GM12878 (cell line): ENCODE results near the gene STEAP4. TPM values are rescaled to one million over a fixed set of nuclear protein-coding genes. Genes with fewer than 3 reads are reported as not detected.

Source experiments
- ATAC-seq: fragments of 200-7000 bp; cut with Tn5 transposase; 3 replicates; pipeline ENCODE4 v1.9.1; 2020; ENCODE audit warnings: mild to moderate bottlenecking, moderate library complexity
- BruUV-seq: library from RNA; stranded (reverse); fragments of 400-500 nt; replicated peaks from 2 replicates; lab custom pipeline; 2021; lab: Mats Ljungman, UMichigan
- CTCF ChIA-PET: fragments of 300-600 bp; sonication (Branson Sonifier 250); formaldehyde crosslinking; extraction: SDS; loops from one replicate; lab custom pipeline; 2021; ENCODE audit warnings: inconsistent platforms; lab: Yijun Ruan, JAX
- POLR2A ChIA-PET: fragments of 350-600 bp; formaldehyde crosslinking; extraction: SDS; loops from one replicate; lab custom pipeline; 2021; ENCODE audit warnings: inconsistent platforms; lab: Charles Lee
- RAD21 ChIA-PET: fragments of 300-600 bp; sonication (Branson Sonifier 250); formaldehyde crosslinking; loops from one replicate; lab custom pipeline; 2023; ENCODE audit warnings: antibody characterized with exemption; ENCODE audit not compliant: unreplicated experiment; lab: Charles Lee
- SMC1A ChIA-PET: fragments of 300-600 bp; sonication (Branson Sonifier 250); formaldehyde crosslinking; loops from one replicate; lab custom pipeline; 2023; ENCODE audit not compliant: unreplicated experiment, uncharacterized antibody; lab: Charles Lee
- DNase-seq: peaks from one replicate; pipeline ENCODE4 v3.0.0-alpha.2; 2011; ENCODE audit warnings: low read depth, low spot score
- FAIRE-seq: peaks from 3 replicates; lab custom pipeline; 2011; peaks lifted over from hg19 to GRCh38; lab: Jason Lieb, UNC
- H2AFZ ChIP-seq: 2 replicates; pipeline ENCODE4 v1.6.0; 2011; ENCODE audit warnings: low read depth, low read length, control low read depth; ENCODE audit not compliant: control insufficient read depth
- H3K27ac ChIP-seq: 2 replicates; pipeline ENCODE4 v1.5.1; 2011; ENCODE audit warnings: control low read depth; ENCODE audit not compliant: control insufficient read depth, insufficient read depth
- H3K27me3 ChIP-seq, 2 experiments: replicated peaks in 1 of 2; 2 replicates each; pipeline versions ENCODE4 v1.6.0 to v1.6.1; 2011; ENCODE audit warnings: low read length in 1 of 2; ENCODE audit not compliant: control insufficient read depth in 2 of 2, insufficient read depth in 2 of 2
- H3K36me3 ChIP-seq, 2 experiments: 2 replicates each; pipeline ENCODE4 v1.5.1; 2011; ENCODE audit warnings: low read length in 1 of 2; ENCODE audit not compliant: control insufficient read depth in 2 of 2, insufficient read depth in 2 of 2
- H3K4me1 ChIP-seq: 2 replicates; pipeline ENCODE4 v1.6.1; 2011; ENCODE audit warnings: mild to moderate bottlenecking, low read length, moderate library complexity, mixed read lengths; ENCODE audit not compliant: control insufficient read depth, insufficient read depth
- H3K4me2 ChIP-seq: 2 replicates; pipeline ENCODE4 v1.6.0; 2011; ENCODE audit warnings: control low read depth; ENCODE audit not compliant: control insufficient read depth, insufficient read depth
- H3K4me3 ChIP-seq: fragments of 200-600 bp; sonication (generic); 2 replicates; pipeline ENCODE4 v1.5.1; 2016
- H3K79me2 ChIP-seq: 2 replicates; pipeline ENCODE4 v1.6.0; 2011; ENCODE audit warnings: low read length; ENCODE audit not compliant: control insufficient read depth, insufficient read depth
- H3K9ac ChIP-seq: 2 replicates; pipeline ENCODE4 v1.8.0; 2011; ENCODE audit warnings: low read length, control low read depth, mixed read lengths; ENCODE audit not compliant: control insufficient read depth, insufficient read depth
- H3K9me3 ChIP-seq: replicated peaks from 3 replicates; pipeline ENCODE4 v1.5.1; 2011; ENCODE audit warnings: mild to moderate bottlenecking, low read length; ENCODE audit not compliant: control insufficient read depth, insufficient read depth
- H4K20me1 ChIP-seq: 2 replicates; pipeline ENCODE4 v1.6.0; 2011; ENCODE audit not compliant: control insufficient read depth, insufficient read depth
- BHLHE40 ChIP-seq, 2 experiments: fragments of 450-650 bp in 1 of 2; IDR thresholded peaks; 2 replicates each; pipeline ENCODE4 v1.6.1; 2011 to 2017; ENCODE audit warnings: low read depth in 2 of 2, borderline replicate concordance in 1 of 2, improper control_type of control experiment in 1 of 2, low read length in 1 of 2, mild to moderate bottlenecking in 1 of 2
- CHD2 ChIP-seq: IDR thresholded peaks from 2 replicates; pipeline ENCODE4 v1.6.1; 2011; ENCODE audit warnings: low read depth, low read length, improper control_type of control experiment, borderline replicate concordance
- GABPA ChIP-seq: IDR thresholded peaks from 2 replicates; pipeline ENCODE4 v1.6.1; 2014; ENCODE audit warnings: antibody characterized with exemption, low read depth, mild to moderate bottlenecking, inconsistent platforms
- KAT2A ChIP-seq: conservative IDR thresholded peaks from 2 replicates; pipeline ENCODE4 v1.6.1; 2011; ENCODE audit warnings: low read depth, low read length; ENCODE audit not compliant: control insufficient read depth
- NFIC ChIP-seq: IDR thresholded peaks from 2 replicates; pipeline ENCODE4 v1.6.1; 2012; ENCODE audit warnings: low read depth, mild to moderate bottlenecking, inconsistent platforms, low read length, moderate library complexity
- SMAD1 ChIP-seq: fragments of 450-650 bp; IDR thresholded peaks from 2 replicates; pipeline ENCODE4 v1.6.1; 2018; ENCODE audit warnings: mild to moderate bottlenecking, low read depth; ENCODE audit not compliant: partially characterized antibody
- SP1 ChIP-seq: IDR thresholded peaks from one replicate; pipeline ENCODE4 v1.6.1; 2011; ENCODE audit warnings: low read depth, low read length
- SRF ChIP-seq, 2 experiments: IDR thresholded peaks; 2 replicates each; pipeline ENCODE4 v1.6.1; 2011; ENCODE audit warnings: low read depth in 2 of 2, low read length in 2 of 2, mild to moderate bottlenecking in 1 of 2, moderate library complexity in 1 of 2
- WGBS: methylation state at CpG from one replicate; pipeline ENCODE4 v1.1.6; 2016; ENCODE audit warnings: low lambda C conversion rate; ENCODE audit not compliant: insufficient replicate concordance, insufficient coverage; ENCODE audit errors: missing lambda C conversion rate; 5-methylcytosine and 5-hydroxymethylcytosine counted together
- in situ Hi-C: fragments of 300-500 bp; cut with MboI; formaldehyde crosslinking; loops from 9 replicates; pipeline ENCODE4 v1.14.3; 2018; ENCODE audit warnings: mixed read lengths
- intact Hi-C: fragments of 100-400 bp; cut with micrococcal nuclease; formaldehyde crosslinking; loops from one replicate; pipeline ENCODE4 v1.14.2; 2022; ENCODE audit not compliant: unreplicated experiment
- polyA plus RNA-seq, 11 experiments: library from polyadenylated mRNA; depleted of rRNA in 4 of 11; unstranded in 6 of 11; stranded (reverse) in 5 of 11; fragments of >200 nt; fragmentation: Nextera tagmentation in 4 of 11; fragmentation: Illumina TruSeq in 1 of 11; extraction: Ambion mirVana in 4 of 11; extraction: Trizol in 1 of 11; gene quantifications; 1 replicate in 1 of 11; 2 replicates in 10 of 11; pipeline versions ENCODE4 v1.2.1 to v1.2.3, GENCODE V29; 2011 to 2016; ENCODE audit warnings: inconsistent platforms in 2 of 11, missing spikeins in 2 of 11, low read depth in 1 of 11
- total RNA-seq, 4 experiments: library from RNA; depleted of rRNA in 3 of 4; stranded (reverse); fragments of >200 nt in 3 of 4; fragmentation: Illumina TruSeq in 1 of 4; extraction: Trizol in 1 of 4; gene quantifications; 2 replicates each; pipeline versions ENCODE4 v1.2.1 to v1.2.3, GENCODE V29; 2013 to 2021
- TF ChIP-seq, protein P1 (sequence below): fragments of 450-650 bp; IDR thresholded peaks from 2 replicates; pipeline ENCODE4 v1.6.1; 2017; ENCODE audit warnings: mild to moderate bottlenecking
- TF ChIP-seq, protein P2 (sequence below): fragments of 450-650 bp; IDR thresholded peaks from 2 replicates; pipeline ENCODE4 v1.6.1; 2017; ENCODE audit warnings: mild to moderate bottlenecking, moderate library complexity
- TF ChIP-seq, protein P3 (sequence below): IDR thresholded peaks from 2 replicates; pipeline ENCODE4 v1.6.1; 2011; ENCODE audit warnings: borderline replicate concordance, low read depth, mild to moderate bottlenecking, moderate library complexity, low read length; ENCODE audit not compliant: insufficient read depth, poor library complexity, severe bottlenecking
- TF ChIP-seq, protein P4 (sequence below): fragments of 150-350 bp; IDR thresholded peaks from 2 replicates; pipeline ENCODE4 v1.6.1; 2014; ENCODE audit warnings: mild to moderate bottlenecking, low read depth, low read length

STEAP4 gene
- total and polyA plus RNA-seq, 10 of the 15 experiments (the other 5 are each of a cell fraction or from before 2014, with no cell fraction given): 0.13 TPM; not detected in 9

GRCh38 chr7:88344271-88344670 lies 37.6 kb upstream of the STEAP4 start:
- POLR2A ChIA-PET: no interaction called here
- no peaks in the 10 kb centered on the region for H3K79me2 ChIP-seq
- no peak overlapping the region for H3K4me2 ChIP-seq
- FAIRE-seq (no peak), DNase-seq (no peak), ATAC-seq (no peak)
- no peaks in the 10 kb centered on the region for H3K9me3 ChIP-seq
- CTCF ChIA-PET: interaction anchor here (0.9 to 5.0 kb wide), 7 partner anchors 13 to 466 kb away, joined by 3 to 48 read pairs (median 4); no protein-coding TSS in a partner anchor
- no peaks in the 10 kb centered on the region for H4K20me1 ChIP-seq
- RAD21 ChIA-PET: interaction anchor here (2.9 to 4.0 kb wide), 2 partner anchors 13 to 100 kb away, joined by 18 to 29 read pairs; no protein-coding TSS in a partner anchor
- no peak overlapping the region for H3K9ac ChIP-seq
- BruUV-seq: no TSS peak
- H3K4me1 ChIP-seq: no peaks in the 10 kb centered on the region
- no peak overlapping the region for H3K27ac ChIP-seq
- no peak overlapping the region for H3K4me3 ChIP-seq
- WGBS: 28% methylated on average over 8 of the region's 8 CpGs
- SMC1A ChIA-PET: interaction anchor here (1.2 to 2.8 kb wide), 7 partner anchors 11 to 446 kb away, joined by 3 to 23 read pairs (median 4); no protein-coding TSS in a partner anchor
- in situ Hi-C loops (no loop called here), intact Hi-C loops (no loop called here)
- H2AFZ ChIP-seq: no peak overlapping the region
- no peaks in the 10 kb centered on the region for H3K36me3 ChIP-seq
- H3K27me3 ChIP-seq: no peaks in the 10 kb centered on the region
- TF ChIP-seq, protein P1, sequence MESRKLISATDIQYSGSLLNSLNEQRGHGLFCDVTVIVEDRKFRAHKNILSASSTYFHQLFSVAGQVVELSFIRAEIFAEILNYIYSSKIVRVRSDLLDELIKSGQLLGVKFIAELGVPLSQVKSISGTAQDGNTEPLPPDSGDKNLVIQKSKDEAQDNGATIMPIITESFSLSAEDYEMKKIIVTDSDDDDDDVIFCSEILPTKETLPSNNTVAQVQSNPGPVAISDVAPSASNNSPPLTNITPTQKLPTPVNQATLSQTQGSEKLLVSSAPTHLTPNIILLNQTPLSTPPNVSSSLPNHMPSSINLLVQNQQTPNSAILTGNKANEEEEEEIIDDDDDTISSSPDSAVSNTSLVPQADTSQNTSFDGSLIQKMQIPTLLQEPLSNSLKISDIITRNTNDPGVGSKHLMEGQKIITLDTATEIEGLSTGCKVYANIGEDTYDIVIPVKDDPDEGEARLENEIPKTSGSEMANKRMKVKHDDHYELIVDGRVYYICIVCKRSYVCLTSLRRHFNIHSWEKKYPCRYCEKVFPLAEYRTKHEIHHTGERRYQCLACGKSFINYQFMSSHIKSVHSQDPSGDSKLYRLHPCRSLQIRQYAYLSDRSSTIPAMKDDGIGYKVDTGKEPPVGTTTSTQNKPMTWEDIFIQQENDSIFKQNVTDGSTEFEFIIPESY: no peak
- TF ChIP-seq SMAD1 (no peak), KAT2A (no peak), NFIC (no peak), SRF (IDR thresholded peaks at IDR 0.05; ENCODE audit: low read depth in 2 of 2, low read length in 2 of 2) (no peak), SP1 (no peak), BHLHE40 (IDR thresholded peaks at IDR 0.05; ENCODE audit: borderline replicate concordance in 1 of 2, low read depth in 2 of 2, low read length in 1 of 2) (no peak), GABPA (no peak), CHD2 (no peak)
- TF ChIP-seq, protein P2, sequence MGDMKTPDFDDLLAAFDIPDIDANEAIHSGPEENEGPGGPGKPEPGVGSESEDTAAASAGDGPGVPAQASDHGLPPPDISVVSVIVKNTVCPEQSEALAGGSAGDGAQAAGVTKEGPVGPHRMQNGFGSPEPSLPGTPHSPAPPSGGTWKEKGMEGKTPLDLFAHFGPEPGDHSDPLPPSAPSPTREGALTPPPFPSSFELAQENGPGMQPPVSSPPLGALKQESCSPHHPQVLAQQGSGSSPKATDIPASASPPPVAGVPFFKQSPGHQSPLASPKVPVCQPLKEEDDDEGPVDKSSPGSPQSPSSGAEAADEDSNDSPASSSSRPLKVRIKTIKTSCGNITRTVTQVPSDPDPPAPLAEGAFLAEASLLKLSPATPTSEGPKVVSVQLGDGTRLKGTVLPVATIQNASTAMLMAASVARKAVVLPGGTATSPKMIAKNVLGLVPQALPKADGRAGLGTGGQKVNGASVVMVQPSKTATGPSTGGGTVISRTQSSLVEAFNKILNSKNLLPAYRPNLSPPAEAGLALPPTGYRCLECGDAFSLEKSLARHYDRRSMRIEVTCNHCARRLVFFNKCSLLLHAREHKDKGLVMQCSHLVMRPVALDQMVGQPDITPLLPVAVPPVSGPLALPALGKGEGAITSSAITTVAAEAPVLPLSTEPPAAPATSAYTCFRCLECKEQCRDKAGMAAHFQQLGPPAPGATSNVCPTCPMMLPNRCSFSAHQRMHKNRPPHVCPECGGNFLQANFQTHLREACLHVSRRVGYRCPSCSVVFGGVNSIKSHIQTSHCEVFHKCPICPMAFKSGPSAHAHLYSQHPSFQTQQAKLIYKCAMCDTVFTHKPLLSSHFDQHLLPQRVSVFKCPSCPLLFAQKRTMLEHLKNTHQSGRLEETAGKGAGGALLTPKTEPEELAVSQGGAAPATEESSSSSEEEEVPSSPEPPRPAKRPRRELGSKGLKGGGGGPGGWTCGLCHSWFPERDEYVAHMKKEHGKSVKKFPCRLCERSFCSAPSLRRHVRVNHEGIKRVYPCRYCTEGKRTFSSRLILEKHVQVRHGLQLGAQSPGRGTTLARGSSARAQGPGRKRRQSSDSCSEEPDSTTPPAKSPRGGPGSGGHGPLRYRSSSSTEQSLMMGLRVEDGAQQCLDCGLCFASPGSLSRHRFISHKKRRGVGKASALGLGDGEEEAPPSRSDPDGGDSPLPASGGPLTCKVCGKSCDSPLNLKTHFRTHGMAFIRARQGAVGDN: no peak
- TF ChIP-seq, protein P3, sequence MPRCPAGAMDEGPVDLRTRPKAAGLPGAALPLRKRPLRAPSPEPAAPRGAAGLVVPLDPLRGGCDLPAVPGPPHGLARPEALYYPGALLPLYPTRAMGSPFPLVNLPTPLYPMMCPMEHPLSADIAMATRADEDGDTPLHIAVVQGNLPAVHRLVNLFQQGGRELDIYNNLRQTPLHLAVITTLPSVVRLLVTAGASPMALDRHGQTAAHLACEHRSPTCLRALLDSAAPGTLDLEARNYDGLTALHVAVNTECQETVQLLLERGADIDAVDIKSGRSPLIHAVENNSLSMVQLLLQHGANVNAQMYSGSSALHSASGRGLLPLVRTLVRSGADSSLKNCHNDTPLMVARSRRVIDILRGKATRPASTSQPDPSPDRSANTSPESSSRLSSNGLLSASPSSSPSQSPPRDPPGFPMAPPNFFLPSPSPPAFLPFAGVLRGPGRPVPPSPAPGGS: no peak
- TF ChIP-seq, protein P4, sequence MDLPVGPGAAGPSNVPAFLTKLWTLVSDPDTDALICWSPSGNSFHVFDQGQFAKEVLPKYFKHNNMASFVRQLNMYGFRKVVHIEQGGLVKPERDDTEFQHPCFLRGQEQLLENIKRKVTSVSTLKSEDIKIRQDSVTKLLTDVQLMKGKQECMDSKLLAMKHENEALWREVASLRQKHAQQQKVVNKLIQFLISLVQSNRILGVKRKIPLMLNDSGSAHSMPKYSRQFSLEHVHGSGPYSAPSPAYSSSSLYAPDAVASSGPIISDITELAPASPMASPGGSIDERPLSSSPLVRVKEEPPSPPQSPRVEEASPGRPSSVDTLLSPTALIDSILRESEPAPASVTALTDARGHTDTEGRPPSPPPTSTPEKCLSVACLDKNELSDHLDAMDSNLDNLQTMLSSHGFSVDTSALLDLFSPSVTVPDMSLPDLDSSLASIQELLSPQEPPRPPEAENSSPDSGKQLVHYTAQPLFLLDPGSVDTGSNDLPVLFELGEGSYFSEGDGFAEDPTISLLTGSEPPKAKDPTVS: no peak
